ENCODE data around the gene ADAP1.
A peak's percentile ranks its signal among the peaks of the same experiment; 100 is the strongest.

Gene ADAP1

GRCh38 chr7:988426-988911 lies 34.0 kb upstream of the ADAP1 start:
- DNase-seq = no peak

DNA sequence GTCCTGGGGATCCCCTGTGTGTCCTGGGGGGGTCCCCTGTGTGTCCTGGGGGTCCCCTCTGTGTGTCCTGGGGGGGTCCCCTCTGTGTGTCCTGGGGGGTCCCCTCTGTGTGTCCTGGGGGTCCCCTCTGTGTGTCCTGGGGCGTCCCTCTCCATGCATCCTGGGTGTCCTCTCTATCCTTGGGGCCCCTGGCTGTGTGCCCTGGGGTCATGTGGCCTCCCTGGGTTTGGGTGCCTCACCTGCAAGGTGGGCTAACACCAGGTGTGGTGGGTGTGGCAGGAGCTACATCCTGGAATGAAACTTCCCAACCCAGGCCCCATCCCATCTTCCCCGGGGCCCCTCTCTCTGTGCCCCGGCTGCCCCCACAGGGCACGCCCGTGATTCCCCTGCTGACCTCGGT lies 33.4 kb upstream of the ADAP1 start:
- DNase-seq = no peak

- no peak for DNase-seq
Measured at GRCh38 chr7:986766-987751, 32.6 kb upstream of the ADAP1 start.

DNA sequence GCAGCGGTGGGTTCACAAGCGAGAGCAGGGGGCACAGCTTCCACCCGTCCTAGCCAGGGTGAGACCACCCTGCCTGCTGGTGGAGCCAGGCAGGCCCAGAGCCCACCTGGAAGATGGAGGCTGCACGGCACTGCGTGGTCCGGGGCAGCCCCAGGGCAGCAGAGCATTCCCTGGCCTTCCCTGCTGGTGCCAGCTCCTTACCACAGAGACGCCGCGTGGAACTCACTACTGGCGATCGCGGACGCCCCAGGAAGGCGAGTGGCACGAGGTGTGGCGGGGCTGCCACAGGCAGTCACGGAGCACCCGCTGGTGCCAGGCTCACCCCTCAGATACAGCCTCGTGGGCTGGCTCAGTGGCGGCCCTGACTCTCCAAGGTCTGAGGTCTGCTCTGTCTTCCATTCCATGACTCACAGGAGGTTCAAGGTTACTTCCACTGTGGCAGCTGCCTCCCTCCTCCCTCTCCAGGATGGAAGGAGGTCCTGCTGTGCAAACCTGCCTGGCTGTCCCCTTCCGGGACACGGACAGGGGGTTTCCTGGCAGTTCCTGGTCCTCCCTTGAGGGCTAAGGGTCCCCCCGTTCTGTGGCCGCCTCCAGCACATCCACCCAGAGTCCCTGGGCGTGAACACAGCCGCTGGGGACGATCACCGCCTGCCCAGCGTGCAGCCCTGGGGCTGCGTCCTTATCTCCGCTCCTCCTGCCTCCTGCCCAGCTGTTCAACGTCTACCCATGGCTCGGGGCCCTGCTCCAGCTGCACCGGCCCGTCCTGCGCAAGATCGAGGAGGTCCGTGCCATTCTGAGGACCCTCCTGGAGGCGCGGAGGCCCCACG lies 31.6 kb upstream of the ADAP1 start:
- DNase-seq = no peak

DNA sequence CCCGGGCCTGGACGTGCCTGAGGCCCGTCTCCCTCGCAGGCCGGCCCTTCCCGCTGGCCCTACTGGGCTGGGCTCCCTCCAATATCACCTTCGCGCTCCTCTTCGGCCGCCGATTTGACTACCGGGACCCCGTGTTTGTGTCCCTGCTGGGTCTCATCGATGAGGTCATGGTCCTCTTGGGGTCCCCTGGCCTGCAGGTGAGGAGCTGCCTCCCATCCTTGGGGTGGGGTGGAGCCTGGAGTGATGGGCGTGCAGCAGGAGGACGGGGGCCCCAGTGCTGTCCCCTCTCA lies 30.6 kb upstream of the ADAP1 start:
- no peak for DNase-seq

- no peak for DNase-seq
Measured at GRCh38 chr7:984361-985126, 30.1 kb upstream of the ADAP1 start.

DNA sequence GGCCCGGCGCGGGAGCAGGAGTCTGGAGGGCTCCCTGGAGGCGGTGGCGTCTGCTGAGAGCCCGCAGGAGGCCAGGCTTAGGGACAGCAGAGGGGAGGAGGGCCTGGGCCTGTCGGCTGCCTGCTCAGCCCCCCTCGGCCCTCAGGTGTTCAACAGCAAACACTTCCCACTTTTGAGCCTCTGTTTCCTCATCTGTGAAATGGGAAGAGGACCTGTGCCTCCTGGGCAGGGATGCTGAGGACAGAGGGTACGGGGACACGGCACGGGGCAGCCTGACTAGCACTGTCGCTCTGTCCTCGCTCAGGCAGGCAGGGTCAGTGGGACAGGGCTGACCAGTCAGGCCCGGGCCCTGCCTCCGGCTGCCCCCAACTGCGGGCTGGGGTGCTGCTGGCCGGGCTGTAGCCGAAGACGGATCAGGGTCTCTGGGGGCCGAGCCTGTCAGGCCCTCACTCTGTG lies 29.2 kb upstream of the ADAP1 start:
- no peak for DNase-seq

- peak; percentile 63 for DNase-seq
Measured at GRCh38 chr7:983004-983615, 28.6 kb upstream of the ADAP1 start, which contains the start of gene CYP2W1. Gene CYP2W1 (plus strand): TSS chr7:983181. CDS start chr7:983212, 31 bp downstream.

DNA sequence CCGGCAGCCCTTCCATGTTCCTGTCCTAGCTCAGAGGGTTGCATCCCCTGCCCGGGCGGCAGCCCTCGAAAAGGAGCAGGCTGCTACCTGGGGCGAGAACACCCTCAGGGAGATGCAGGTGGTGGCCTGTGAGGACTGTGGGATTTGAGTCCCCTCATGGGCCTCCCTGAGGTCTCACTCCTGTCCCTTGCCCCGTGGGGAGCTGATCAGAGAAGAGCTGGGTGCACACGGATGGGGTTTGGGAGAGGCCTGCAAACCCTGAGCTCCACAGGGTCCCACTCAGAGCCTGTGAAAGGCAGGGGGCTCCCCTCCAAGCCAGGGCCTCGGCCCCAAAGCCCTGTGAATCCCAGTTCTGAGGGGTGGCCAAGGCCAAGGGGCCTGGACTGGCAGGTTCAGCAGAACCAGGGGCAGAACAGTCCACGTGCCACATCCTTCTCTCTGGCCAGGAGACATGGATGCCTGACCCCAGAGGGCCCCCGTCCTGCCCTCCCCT lies 28.1 kb upstream of the ADAP1 start:
- DNase-seq = no peak

- DNase-seq = peak; percentile 94
Measured at GRCh38 chr7:981793-982510, 27.5 kb upstream of the ADAP1 start.

- no peak for DNase-seq
Measured at GRCh38 chr7:979886-980571, 25.5 kb upstream of the ADAP1 start.

DNA sequence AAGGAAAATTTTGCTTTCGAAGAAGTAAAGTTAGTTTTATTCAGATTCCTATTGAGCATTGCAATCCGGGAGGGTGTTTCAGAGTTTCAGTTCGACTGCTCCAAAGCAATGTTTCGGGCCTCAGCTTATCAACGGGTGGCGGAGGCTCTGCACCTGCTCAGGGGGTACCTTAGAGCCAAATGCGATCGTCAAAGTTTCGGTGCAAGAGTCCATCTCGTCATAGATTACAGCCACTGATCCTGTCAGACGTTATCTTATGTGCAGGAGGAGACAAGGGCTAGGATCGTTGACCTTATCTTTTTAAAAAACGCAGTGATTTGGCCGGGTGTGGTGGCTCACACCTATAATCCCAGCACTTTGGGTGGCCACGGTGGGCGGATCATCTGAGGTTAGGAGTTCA lies 24.7 kb upstream of the ADAP1 start:
- DNase-seq = no peak

GRCh38 chr7:978416-979091 lies 24.1 kb upstream of the ADAP1 start:
- no peak for DNase-seq

- DNase-seq = no peak
Measured at GRCh38 chr7:978049-978346, 23.5 kb upstream of the ADAP1 start.

GRCh38 chr7:977326-978048 lies 23.0 kb upstream of the ADAP1 start:
- DNase-seq = no peak

- no peak for DNase-seq
Measured at GRCh38 chr7:976901-977325, 22.4 kb upstream of the ADAP1 start.

GRCh38 chr7:975702-976473 lies 21.4 kb upstream of the ADAP1 start:
- no peak for DNase-seq

DNA sequence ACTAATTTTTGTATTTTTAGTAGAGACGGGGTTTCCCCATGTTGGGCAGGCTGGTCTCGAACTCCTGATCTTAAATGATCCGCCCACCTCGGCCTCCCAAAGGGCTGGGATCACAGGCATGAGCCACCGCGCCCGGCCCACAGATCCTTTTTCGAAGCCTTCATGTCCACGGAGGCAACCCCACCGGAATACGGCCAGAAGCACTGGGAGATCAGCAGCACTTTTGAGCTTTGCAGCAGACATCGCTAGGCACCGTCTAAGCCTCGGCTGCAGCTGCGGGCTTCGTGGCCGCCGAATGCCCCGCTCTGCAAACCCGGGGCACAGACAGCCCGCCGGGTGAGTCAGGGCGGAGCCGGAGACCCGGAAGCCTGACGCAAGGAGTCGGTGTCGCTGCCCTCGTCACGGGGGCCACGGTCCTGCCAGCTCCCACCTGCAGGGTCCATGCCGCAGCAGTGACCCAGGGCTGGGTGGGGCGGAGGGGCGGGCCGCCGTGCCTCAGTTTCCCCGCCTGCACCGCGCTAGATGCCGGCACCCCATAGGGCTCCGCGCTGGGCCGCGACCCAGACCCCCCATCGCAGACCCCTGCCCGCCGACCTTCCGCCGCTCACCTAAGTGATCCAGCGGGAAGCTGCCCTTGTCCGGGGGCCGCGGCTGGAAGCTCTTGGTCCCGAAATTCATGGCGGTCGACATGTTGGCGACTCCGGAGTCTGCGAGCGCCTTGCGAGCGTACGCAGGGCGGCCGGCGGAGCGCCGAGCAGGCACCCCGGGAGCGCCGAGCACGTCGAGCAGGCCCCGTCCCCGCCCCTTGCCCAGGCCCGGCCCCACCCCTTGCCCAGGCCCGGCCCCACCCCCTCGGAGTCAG lies 20.6 kb upstream of the ADAP1 start, which contains the start of gene COX19:
Gene COX19 (minus strand): TSS at position 730 of the 862 bp plus-strand sequence. CDS start 40 bp downstream, at position 690.
- DNase-seq = peak; percentile 93

All from NCI-H2171 (cell line).